Hepatocyte (in vitro differentiated cells): Measurements from ENCODE around the gene BBS1. TPM values are rescaled to one million over a fixed set of nuclear protein-coding genes. Genes with fewer than 3 reads are reported as not detected.
A peak's percentile ranks its signal among the peaks of the same experiment; 100 is the strongest.

ENCODE experiments used
- DNase-seq: peaks from one replicate; pipeline ENCODE4 v3.0.0-alpha.2; 2016; ENCODE audit warnings: low spot score
- H2AFZ ChIP-seq: fragments of 200-600 bp; sonication (generic); 2 replicates; pipeline ENCODE4 v1.6.0; 2016; ENCODE audit warnings: antibody characterized with exemption, mild to moderate bottlenecking
- H3K27ac ChIP-seq: fragments of 200-600 bp; sonication (generic); 2 replicates; pipeline ENCODE4 v1.5.1; 2016; ENCODE audit warnings: mild to moderate bottlenecking
- H3K27me3 ChIP-seq: fragments of 200-600 bp; sonication (generic); 2 replicates; pipeline ENCODE4 v1.6.1; 2016
- H3K36me3 ChIP-seq: fragments of 200-600 bp; sonication (generic); replicated peaks from 2 replicates; pipeline ENCODE4 v1.5.1; 2016; ENCODE audit warnings: low read depth; ENCODE audit not compliant: insufficient read depth
- H3K4me1 ChIP-seq: fragments of 200-600 bp; sonication (generic); 2 replicates; pipeline ENCODE4 v1.5.1; 2016; ENCODE audit warnings: mild to moderate bottlenecking, moderate library complexity; ENCODE audit not compliant: insufficient read depth
- H3K4me2 ChIP-seq: fragments of 200-600 bp; sonication (generic); 2 replicates; pipeline ENCODE4 v1.6.0; 2016
- H3K4me3 ChIP-seq: fragments of 200-600 bp; sonication (generic); 2 replicates; pipeline ENCODE4 v1.5.1; 2016; ENCODE audit warnings: mild to moderate bottlenecking
- H3K79me2 ChIP-seq: fragments of 200-600 bp; sonication (generic); 2 replicates; pipeline ENCODE4 v1.6.0; 2017; ENCODE audit warnings: mild to moderate bottlenecking
- H3K9me2 ChIP-seq: fragments of 200-600 bp; sonication (generic); replicated peaks from 2 replicates; pipeline ENCODE4 v1.6.0; 2017; ENCODE audit warnings: mild to moderate bottlenecking; ENCODE audit not compliant: insufficient read depth
- H3K9me3 ChIP-seq: fragments of 200-600 bp; sonication (generic); 2 replicates; pipeline ENCODE4 v1.5.1; 2016; ENCODE audit warnings: low read depth, mild to moderate bottlenecking
- H4K20me1 ChIP-seq: fragments of 200-600 bp; sonication (generic); 2 replicates; pipeline ENCODE4 v1.6.0; 2016; ENCODE audit warnings: mild to moderate bottlenecking; ENCODE audit not compliant: insufficient read depth, poor library complexity, severe bottlenecking
- EZH2 ChIP-seq: fragments of 200-600 bp; sonication (generic); IDR thresholded peaks from 2 replicates; pipeline ENCODE4 v1.6.1; 2016; ENCODE audit warnings: antibody characterized with exemption, mild to moderate bottlenecking, borderline replicate concordance
- EZH2phosphoT487 ChIP-seq: fragments of 200-600 bp; sonication (generic); IDR thresholded peaks from one replicate; pipeline ENCODE4 v1.6.1; 2018; ENCODE audit warnings: antibody characterized with exemption, mild to moderate bottlenecking, low read depth, moderate library complexity; ENCODE audit not compliant: unreplicated experiment, severe bottlenecking
- WGBS: methylation state at CpG from one replicate; pipeline ENCODE4 v1.1.6; 2016; ENCODE audit warnings: low lambda C conversion rate; ENCODE audit errors: missing lambda C conversion rate; 5-methylcytosine and 5-hydroxymethylcytosine counted together
- polyA plus RNA-seq: library from polyadenylated mRNA; unstranded; fragments of >200 nt; fragmentation: Nextera tagmentation; extraction: Ambion mirVana; gene quantifications from 2 replicates; pipeline ENCODE4 v1.2.1, GENCODE V29; 2016
- total RNA-seq: library from RNA; depleted of rRNA; stranded (reverse); fragments of >200 nt; gene quantifications from 2 replicates; pipeline ENCODE4 v1.2.3, GENCODE V29; 2014
- TF ChIP-seq, protein P1 (sequence below): fragments of 200-600 bp; sonication (generic); IDR thresholded peaks from 2 replicates; pipeline ENCODE4 v1.5.1; 2016; ENCODE audit warnings: antibody characterized with exemption, mild to moderate bottlenecking; ENCODE audit not compliant: poor library complexity

Gene BBS1
- total and polyA plus RNA-seq, 2 experiments from 2014 or later = 25.1 to 27.7 TPM

DNA sequence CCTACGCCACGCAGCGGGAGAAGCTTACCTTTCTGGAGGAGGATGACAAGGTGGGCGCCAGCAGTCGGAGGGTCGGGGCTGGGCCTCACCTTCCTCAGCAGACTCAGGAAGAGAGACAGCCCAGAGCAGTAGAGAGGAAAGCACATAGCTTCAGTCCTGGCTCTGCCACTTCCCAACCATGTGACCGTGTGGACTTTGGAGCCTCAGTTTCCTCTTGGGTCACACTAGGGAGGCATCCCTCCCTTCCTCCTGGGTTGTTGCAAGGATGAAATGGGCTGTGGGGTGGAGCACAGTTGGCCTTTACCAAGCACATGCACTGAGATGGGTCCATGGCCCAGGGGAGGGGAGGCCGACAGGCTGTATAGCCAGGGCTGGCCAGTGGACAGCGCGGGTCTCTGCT is 17.3 kb upstream of the BBS1 start:
- H3K79me2 ChIP-seq = no peaks in the 10 kb centered on the region
- no peaks in the 10 kb centered on the region for H3K36me3 ChIP-seq
- no peaks in the 10 kb centered on the region for H3K9me2 ChIP-seq
- H3K4me2 ChIP-seq = no peak overlapping the region
- H3K27me3 ChIP-seq = no peaks in the 10 kb centered on the region
- no peaks in the 10 kb centered on the region for H3K4me1 ChIP-seq
- peak overlapping the region; percentile 27 for H3K27ac ChIP-seq
- H2AFZ ChIP-seq = no peak overlapping the region
- WGBS = 96% methylated on average over 10 of the region's 10 CpGs
- no peak for TF ChIP-seq EZH2phosphoT487
- TF ChIP-seq EZH2 = no peak
- TF ChIP-seq, protein P1, sequence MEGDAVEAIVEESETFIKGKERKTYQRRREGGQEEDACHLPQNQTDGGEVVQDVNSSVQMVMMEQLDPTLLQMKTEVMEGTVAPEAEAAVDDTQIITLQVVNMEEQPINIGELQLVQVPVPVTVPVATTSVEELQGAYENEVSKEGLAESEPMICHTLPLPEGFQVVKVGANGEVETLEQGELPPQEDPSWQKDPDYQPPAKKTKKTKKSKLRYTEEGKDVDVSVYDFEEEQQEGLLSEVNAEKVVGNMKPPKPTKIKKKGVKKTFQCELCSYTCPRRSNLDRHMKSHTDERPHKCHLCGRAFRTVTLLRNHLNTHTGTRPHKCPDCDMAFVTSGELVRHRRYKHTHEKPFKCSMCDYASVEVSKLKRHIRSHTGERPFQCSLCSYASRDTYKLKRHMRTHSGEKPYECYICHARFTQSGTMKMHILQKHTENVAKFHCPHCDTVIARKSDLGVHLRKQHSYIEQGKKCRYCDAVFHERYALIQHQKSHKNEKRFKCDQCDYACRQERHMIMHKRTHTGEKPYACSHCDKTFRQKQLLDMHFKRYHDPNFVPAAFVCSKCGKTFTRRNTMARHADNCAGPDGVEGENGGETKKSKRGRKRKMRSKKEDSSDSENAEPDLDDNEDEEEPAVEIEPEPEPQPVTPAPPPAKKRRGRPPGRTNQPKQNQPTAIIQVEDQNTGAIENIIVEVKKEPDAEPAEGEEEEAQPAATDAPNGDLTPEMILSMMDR = no peak
- no peak for DNase-seq
- no peak overlapping the region for H3K4me3 ChIP-seq
- no peaks in the 10 kb centered on the region for H3K9me3 ChIP-seq
- H4K20me1 ChIP-seq = no peaks in the 10 kb centered on the region

GRCh38 chr11:66494458-66494857 is 16.0 kb upstream of the BBS1 start:
- Histone ChIP-seq H3K9me2 (no peaks in the 10 kb centered on the region), H3K36me3 (no peaks in the 10 kb centered on the region), H4K20me1 (no peaks in the 10 kb centered on the region), H2AFZ (no peak overlapping the region), H3K79me2 (no peaks in the 10 kb centered on the region), H3K4me3 (no peak overlapping the region), H3K9me3 (no peaks in the 10 kb centered on the region), H3K4me2 (no peak overlapping the region), H3K27me3 (no peaks in the 10 kb centered on the region), H3K4me1 (no peaks in the 10 kb centered on the region), H3K27ac (no peak overlapping the region)
- 97% methylated on average over 7 of the region's 7 CpGs for WGBS
- TF ChIP-seq EZH2phosphoT487 = no peak
- no peak for DNase-seq

- Histone ChIP-seq H3K36me3 (no peaks in the 10 kb centered on the region), H3K79me2 (no peaks in the 10 kb centered on the region), H3K9me3 (no peaks in the 10 kb centered on the region), H3K4me2 (no peak overlapping the region), H3K9me2 (no peaks in the 10 kb centered on the region), H3K4me1 (no peaks in the 10 kb centered on the region), H2AFZ (no peak overlapping the region), H3K4me3 (no peak overlapping the region), H3K27ac (no peak overlapping the region), H4K20me1 (no peaks in the 10 kb centered on the region), H3K27me3 (no peaks in the 10 kb centered on the region)
- TF ChIP-seq, protein P1 = no peak
- TF ChIP-seq EZH2 (no peak), EZH2phosphoT487 (no peak)
- no peak for DNase-seq
- WGBS = 84% methylated on average over 14 of the region's 14 CpGs
Observed at GRCh38 chr11:66494935-66495334, 15.5 kb upstream of the BBS1 start.

- H3K4me1 ChIP-seq = no peaks in the 10 kb centered on the region
Observed at GRCh38 chr11:66495401-66495854, 15.0 kb upstream of the BBS1 start.

More at GRCh38 chr11:66495401-66495854, 15.0 kb upstream of the BBS1 start:
- Histone ChIP-seq H3K9me3 (no peaks in the 10 kb centered on the region), H3K4me3 (no peak overlapping the region), H2AFZ (no peak overlapping the region), H3K4me2 (no peak overlapping the region), H3K27ac (no peak overlapping the region), H3K79me2 (no peaks in the 10 kb centered on the region), H3K36me3 (no peaks in the 10 kb centered on the region), H3K27me3 (no peaks in the 10 kb centered on the region), H4K20me1 (no peaks in the 10 kb centered on the region), H3K9me2 (no peaks in the 10 kb centered on the region)
- WGBS = 95% methylated on average over 17 of the region's 17 CpGs
- DNase-seq = no peak
- TF ChIP-seq, protein P1 = no peak
- TF ChIP-seq EZH2 = no peak
- TF ChIP-seq EZH2phosphoT487 = no peak
